Lower lobe of right lung (tissue), 2 donors: ENCODE measurements around the gene PRKG1. TPM values are rescaled to one million over a fixed set of nuclear protein-coding genes. Genes with fewer than 3 reads are reported as not detected.

Experiments
- ATAC-seq, 2 donors: fragments of 200-7000 bp; cut with Tn5 transposase; one replicate each; pipeline ENCODE4 v1.9.1; 2020 to 2022; ENCODE audit warnings: mild to moderate bottlenecking in 2 of 2, moderate library complexity in 2 of 2
- DNase-seq: peaks from one replicate; pipeline ENCODE4 v3.0.0-alpha.2; 2020
- H3K27ac ChIP-seq: fragments of 200-600 bp; one replicate; pipeline ENCODE4 v1.8.0; 2022
- H3K27me3 ChIP-seq: fragments of 200-600 bp; one replicate; pipeline ENCODE4 v1.8.0; 2022; ENCODE audit warnings: low read depth
- H3K36me3 ChIP-seq: fragments of 200-600 bp; one replicate; pipeline ENCODE4 v1.8.0; 2022; ENCODE audit warnings: mild to moderate bottlenecking
- H3K4me1 ChIP-seq: fragments of 200-600 bp; one replicate; pipeline ENCODE4 v1.8.0; 2022
- H3K4me3 ChIP-seq: fragments of 200-600 bp; one replicate; pipeline ENCODE4 v1.8.0; 2022; ENCODE audit warnings: mild to moderate bottlenecking
- H3K9me3 ChIP-seq: fragments of 200-600 bp; one replicate; pipeline ENCODE4 v1.8.0; 2022
- CTCF ChIP-seq: fragments of 200-600 bp; IDR thresholded peaks from one replicate; pipeline ENCODE4 v1.8.0; 2022; ENCODE audit warnings: antibody characterized with exemption, mild to moderate bottlenecking
- intact Hi-C: fragments of 100-400 bp; cut with DNase I; formaldehyde crosslinking; loops from one replicate; pipeline ENCODE4 v1.11.0; 2022
- total RNA-seq: library from RNA; stranded (reverse); fragmentation: NEBNext Ultra II Directional; extraction: Animal tissue kit (Norgen Biotek cat#: 25700); gene quantifications from one replicate; pipeline ENCODE4 v1.2.1, GENCODE V29; 2021
- donor health status: DM: no; HTN: yes; CAD: no; lungs with severe emphysema.

The PRKG1 gene
- total RNA-seq, 1 donor from 2014 or later: 23.6 TPM

GRCh38 chr10:51724038-51724437, 649.8 kb downstream of the PRKG1 start:
- Histone ChIP-seq H3K36me3 (no peaks in the 10 kb centered on the region), H3K27ac (no peak overlapping the region), H3K4me1 (no peaks in the 10 kb centered on the region), H3K9me3 (no peaks in the 10 kb centered on the region), H3K4me3 (no peak overlapping the region), H3K27me3 (no peaks in the 10 kb centered on the region)
- ATAC-seq: no peak
- intact Hi-C loops: no loop called here
- TF ChIP-seq CTCF: no peak
- no peak for DNase-seq

GRCh38 chr10:51729822-51730555, 655.7 kb downstream of the PRKG1 start:
- DNase-seq (no peak), ATAC-seq (no peak)
- H3K27me3 ChIP-seq: no peaks in the 10 kb centered on the region
- no peaks in the 10 kb centered on the region for H3K36me3 ChIP-seq
- no peaks in the 10 kb centered on the region for H3K4me1 ChIP-seq
- no peak overlapping the region for H3K27ac ChIP-seq
- intact Hi-C loops: no loop called here
- no peak for TF ChIP-seq CTCF
- H3K4me3 ChIP-seq: no peak overlapping the region
- H3K9me3 ChIP-seq: no peaks in the 10 kb centered on the region

- no peaks in the 10 kb centered on the region for H3K27me3 ChIP-seq
- DNase-seq: no peak
- ATAC-seq: no peak
- no peaks in the 10 kb centered on the region for H3K4me1 ChIP-seq
- H3K36me3 ChIP-seq: no peaks in the 10 kb centered on the region
- no peaks in the 10 kb centered on the region for H3K9me3 ChIP-seq
- TF ChIP-seq CTCF: no peak
- no peak overlapping the region for H3K27ac ChIP-seq
- intact Hi-C loops: no loop called here
- H3K4me3 ChIP-seq: no peak overlapping the region
Observed at GRCh38 chr10:51733057-51733456, 658.8 kb downstream of the PRKG1 start.

GRCh38 chr10:51743146-51743545, 668.9 kb downstream of the PRKG1 start:
- Histone ChIP-seq H3K27ac (no peak overlapping the region), H3K4me3 (no peak overlapping the region), H3K4me1 (no peaks in the 10 kb centered on the region), H3K9me3 (no peaks in the 10 kb centered on the region), H3K36me3 (no peaks in the 10 kb centered on the region), H3K27me3 (no peaks in the 10 kb centered on the region)
- no peak for ATAC-seq
- no peak for TF ChIP-seq CTCF
- intact Hi-C loops: no loop called here
- no peak for DNase-seq

- no peak overlapping the region for H3K27ac ChIP-seq
- intact Hi-C loops: no loop called here
Observed at GRCh38 chr10:51744235-51745000, 670.1 kb downstream of the PRKG1 start.

More at GRCh38 chr10:51744235-51745000, 670.1 kb downstream of the PRKG1 start:
- H3K9me3 ChIP-seq: no peaks in the 10 kb centered on the region
- no peak for DNase-seq
- no peak overlapping the region for H3K4me3 ChIP-seq
- H3K36me3 ChIP-seq: no peaks in the 10 kb centered on the region
- H3K4me1 ChIP-seq: no peaks in the 10 kb centered on the region
- no peak for TF ChIP-seq CTCF
- no peaks in the 10 kb centered on the region for H3K27me3 ChIP-seq
- no peak for ATAC-seq
